ENCODE data around the gene BLVRB.

- TF ChIP-seq CTCF (IDR thresholded peaks at IDR 0.05) (no peak), POLR2AphosphoS5 (IDR thresholded peaks at IDR 0.05) (no peak)
Measured at GRCh38 chr19:40511487-40511886, 45.9 kb upstream of the BLVRB start.

Measured in esophagus muscularis mucosa (tissue), 3 donors.